ENCODE measurements around the gene CLDN34. TPM values are rescaled to one million over a fixed set of nuclear protein-coding genes. Genes with fewer than 3 reads are reported as not detected.

CLDN34 gene
- total RNA-seq, 4 donors from 2014 or later = 0.26 to 3.1 (median 1.7) TPM; not detected in 1

DNA sequence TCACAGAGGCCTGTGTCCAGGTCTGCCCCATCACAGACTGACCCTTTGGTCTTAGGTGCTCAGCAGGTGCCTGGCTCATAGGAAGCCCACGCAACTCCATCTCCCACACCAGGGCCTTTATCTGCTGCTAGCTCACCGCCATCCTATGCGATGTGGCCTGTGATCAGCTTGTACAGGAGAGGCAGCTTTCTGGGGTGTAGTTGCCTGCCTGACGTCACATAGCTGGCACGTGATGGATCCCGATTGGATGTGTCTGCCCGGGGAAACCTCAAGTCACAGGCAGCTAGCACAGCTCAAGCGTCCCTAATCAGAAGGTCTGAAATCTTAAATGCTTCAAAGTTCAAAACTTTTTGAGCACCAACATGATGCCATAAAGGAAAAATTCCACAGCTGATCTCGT is 41.2 kb upstream of the CLDN34 start:
- Histone ChIP-seq H3K27me3 (no peaks in the 10 kb centered on the region), H3K4me1 (peaks cover 0 to 14% (median 0%) of the 10 kb centered on the region in 3 donors), H3K4me3 (no peak overlapping the region), H3K9me3 (no peaks in the 10 kb centered on the region), H3K36me3 (no peaks in the 10 kb centered on the region), H3K27ac (no peak overlapping the region)
- DNase-seq = no peak
- WGBS, 2 donors = 84 to 85% methylated on average over 2 to 4 of the region's 9 CpGs
- TF ChIP-seq CTCF (IDR thresholded peaks at IDR 0.05) = no peak
- TF ChIP-seq POLR2A (IDR thresholded peaks at IDR 0.05) = no peak
- intact Hi-C loops (cut with DNase I) = no loop called here

- peaks cover 0 to 9% (median 0%) of the 10 kb centered on the region in 3 donors for H3K36me3 ChIP-seq
- TF ChIP-seq CTCF (IDR thresholded peaks at IDR 0.05) (no peak), POLR2A (IDR thresholded peaks at IDR 0.05) (no peak)
- no peak for DNase-seq
- H3K27me3 ChIP-seq = no peaks in the 10 kb centered on the region
- H3K27ac ChIP-seq = no peak overlapping the region
- WGBS, 2 donors = 28 to 33% methylated on average over 4 to 7 of the region's 11 CpGs
- H3K4me1 ChIP-seq = peaks cover 0 to 14% (median 0%) of the 10 kb centered on the region in 3 donors
- intact Hi-C loops (cut with DNase I) = no loop called here
- H3K4me3 ChIP-seq = no peak overlapping the region
- H3K9me3 ChIP-seq = no peaks in the 10 kb centered on the region
Measured at GRCh38 chrX:9927698-9928482, 39.3 kb upstream of the CLDN34 start.

DNA sequence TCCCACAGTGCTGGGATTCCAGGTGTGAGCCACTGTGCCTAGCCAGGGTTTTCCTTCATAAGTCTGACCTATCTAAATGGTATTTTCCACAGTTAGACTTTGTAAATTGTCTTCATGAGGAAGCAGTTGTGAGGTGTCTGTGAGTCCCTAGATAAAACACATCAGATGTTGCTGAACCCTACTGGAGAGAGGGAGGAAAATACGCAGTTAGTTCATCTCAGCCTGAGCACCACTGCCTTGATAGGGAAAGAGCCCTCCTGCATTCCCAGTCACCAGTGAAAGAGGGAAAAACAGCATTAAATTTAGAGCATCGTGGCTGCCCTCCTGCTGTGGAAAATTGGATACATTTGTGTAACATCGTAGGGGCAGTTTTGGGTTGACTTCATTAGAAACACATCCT is 31.7 kb upstream of the CLDN34 start:
- no peak overlapping the region for H3K4me3 ChIP-seq
- H3K4me1 ChIP-seq = no peaks in the 10 kb centered on the region
- H3K27me3 ChIP-seq = no peaks in the 10 kb centered on the region
- H3K9me3 ChIP-seq = no peaks in the 10 kb centered on the region
- peaks cover 0 to 59% (median 0%) of the 10 kb centered on the region in 3 donors for H3K36me3 ChIP-seq
- DNase-seq = no peak
- TF ChIP-seq POLR2A (IDR thresholded peaks at IDR 0.05) (no peak), CTCF (IDR thresholded peaks at IDR 0.05) (no peak)
- intact Hi-C loops (cut with DNase I) = no loop called here
- no peak overlapping the region for H3K27ac ChIP-seq
- 81% methylated on average over 3 of the region's 3 CpGs; no CpG with 5 or more reads in 1 of the 2 donors for WGBS, 2 donors

DNA sequence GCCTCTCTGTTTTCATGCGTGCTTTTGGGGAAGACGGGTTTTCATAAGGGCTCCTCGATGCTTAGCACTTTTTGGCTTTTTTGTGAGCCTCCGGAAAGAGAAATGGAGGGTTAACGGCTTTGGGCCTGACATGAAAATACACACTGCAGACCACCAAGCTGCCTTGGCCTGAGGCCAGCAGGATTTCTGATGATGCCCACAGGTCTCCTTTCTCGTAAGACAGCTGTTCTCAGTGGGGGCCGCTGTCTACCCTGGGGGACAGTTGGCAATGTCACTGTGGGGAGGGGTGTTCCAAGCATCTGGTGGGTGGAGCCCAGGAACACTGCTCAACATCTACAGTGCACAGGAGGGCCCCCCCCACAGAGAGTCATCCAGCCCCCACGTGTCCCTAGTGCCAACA is 29.4 kb upstream of the CLDN34 start:
- Histone ChIP-seq H3K27ac (no peak overlapping the region), H3K9me3 (no peaks in the 10 kb centered on the region), H3K4me1 (no peaks in the 10 kb centered on the region), H3K27me3 (no peaks in the 10 kb centered on the region), H3K4me3 (no peak overlapping the region), H3K36me3 (peaks cover 0 to 61% (median 0%) of the 10 kb centered on the region in 3 donors)
- intact Hi-C loops (cut with DNase I) = no loop called here
- DNase-seq = no peak
- TF ChIP-seq CTCF (IDR thresholded peaks at IDR 0.05) = no peak
- TF ChIP-seq POLR2A (IDR thresholded peaks at IDR 0.05) = no peak
- WGBS, 2 donors = 75 to 80% methylated on average over 5 to 7 of the region's 8 CpGs

DNA sequence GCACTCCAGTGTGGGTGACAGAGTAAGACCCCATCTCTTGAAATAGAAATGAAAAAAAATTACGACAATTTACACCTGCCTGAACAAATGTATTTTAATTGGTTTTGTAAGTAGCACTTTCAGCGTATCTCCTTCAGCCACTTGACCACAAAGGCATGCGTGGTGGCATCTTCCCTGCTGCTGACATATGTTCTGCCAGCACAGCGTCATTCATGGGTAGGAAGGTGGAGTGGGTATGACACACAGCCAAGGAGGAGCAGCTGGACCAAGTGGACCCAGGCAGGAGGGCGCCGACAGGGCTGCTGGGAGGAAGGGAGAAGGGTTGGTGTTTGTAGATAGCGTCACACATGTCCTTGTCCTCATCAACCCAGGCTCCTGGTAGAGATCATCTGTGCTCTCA is 28.6 kb upstream of the CLDN34 start:
- DNase-seq = no peak
- 83 to 86% methylated on average over 5 to 7 of the region's 7 CpGs for WGBS, 2 donors
- no peaks in the 10 kb centered on the region for H3K9me3 ChIP-seq
- H3K4me3 ChIP-seq = no peak overlapping the region
- intact Hi-C loops (cut with DNase I) = no loop called here
- no peaks in the 10 kb centered on the region for H3K4me1 ChIP-seq
- no peak overlapping the region for H3K27ac ChIP-seq
- no peaks in the 10 kb centered on the region for H3K27me3 ChIP-seq
- peaks cover 0 to 56% (median 0%) of the 10 kb centered on the region in 3 donors for H3K36me3 ChIP-seq
- TF ChIP-seq CTCF (IDR thresholded peaks at IDR 0.05) = no peak
- TF ChIP-seq POLR2A (IDR thresholded peaks at IDR 0.05) = no peak

Data from esophagus squamous epithelium (tissue), 5 donors.